Testis (tissue), 2 donors: ENCODE results near the gene OSBPL5.

Experiments
- POLR2A ChIP-seq: fragments of 450-650 bp; IDR thresholded peaks from one replicate; pipeline ENCODE4 v1.6.1; 2017; ENCODE audit warnings: antibody characterized with exemption, mild to moderate bottlenecking, moderate library complexity
- TF ChIP-seq, protein P1 (sequence below), 3 experiments: fragments of 450-650 bp in 2 of 3; fragments of 200-600 bp in 1 of 3; sonication (generic) in 1 of 3; IDR thresholded peaks; one replicate each; pipeline ENCODE4 v1.5.1; 2016 to 2019; ENCODE audit warnings: antibody characterized with exemption in 3 of 3, mild to moderate bottlenecking in 2 of 3, moderate library complexity in 1 of 3

DNA sequence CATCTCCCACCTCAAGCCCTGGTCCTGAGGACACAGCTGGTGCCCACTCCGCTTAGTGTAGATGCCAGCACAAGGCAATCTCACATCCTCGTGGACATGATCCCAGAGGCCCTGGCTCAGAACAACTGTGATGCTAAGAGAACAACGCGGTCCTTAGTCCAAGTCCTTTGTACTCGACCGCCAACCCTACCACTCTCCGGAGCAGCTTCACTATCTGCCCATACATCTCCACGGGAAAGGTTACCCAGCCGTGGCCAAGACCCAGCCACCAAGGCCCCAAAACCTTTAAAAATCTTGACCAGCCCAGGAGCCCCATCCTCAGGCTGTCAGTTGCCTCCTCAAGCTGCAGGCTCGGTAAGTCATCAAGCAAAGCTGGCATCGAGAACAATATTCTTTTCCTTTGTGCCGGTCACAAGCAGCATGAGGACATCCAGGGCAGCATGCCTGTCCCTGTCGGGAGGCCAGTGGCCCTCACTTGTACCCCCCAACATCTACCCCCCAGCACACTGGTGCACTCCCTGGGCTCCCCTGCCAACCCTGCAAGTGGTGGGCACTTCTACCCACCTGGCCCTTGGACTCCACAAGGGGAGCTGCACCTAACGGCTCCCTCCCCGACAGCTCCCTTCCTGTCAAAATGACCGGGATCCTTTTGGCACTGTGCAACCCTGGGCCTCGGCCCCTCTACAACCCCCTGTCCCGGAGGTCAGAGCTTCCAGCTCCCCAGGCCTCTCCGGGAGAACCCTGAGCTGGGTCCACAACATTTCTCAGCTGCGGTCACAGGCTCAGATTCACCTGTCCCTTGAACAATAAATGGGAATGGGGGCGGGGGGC lies 2.5 kb downstream of the OSBPL5 start:
- no peak for TF ChIP-seq POLR2A
- TF ChIP-seq, protein P1, sequence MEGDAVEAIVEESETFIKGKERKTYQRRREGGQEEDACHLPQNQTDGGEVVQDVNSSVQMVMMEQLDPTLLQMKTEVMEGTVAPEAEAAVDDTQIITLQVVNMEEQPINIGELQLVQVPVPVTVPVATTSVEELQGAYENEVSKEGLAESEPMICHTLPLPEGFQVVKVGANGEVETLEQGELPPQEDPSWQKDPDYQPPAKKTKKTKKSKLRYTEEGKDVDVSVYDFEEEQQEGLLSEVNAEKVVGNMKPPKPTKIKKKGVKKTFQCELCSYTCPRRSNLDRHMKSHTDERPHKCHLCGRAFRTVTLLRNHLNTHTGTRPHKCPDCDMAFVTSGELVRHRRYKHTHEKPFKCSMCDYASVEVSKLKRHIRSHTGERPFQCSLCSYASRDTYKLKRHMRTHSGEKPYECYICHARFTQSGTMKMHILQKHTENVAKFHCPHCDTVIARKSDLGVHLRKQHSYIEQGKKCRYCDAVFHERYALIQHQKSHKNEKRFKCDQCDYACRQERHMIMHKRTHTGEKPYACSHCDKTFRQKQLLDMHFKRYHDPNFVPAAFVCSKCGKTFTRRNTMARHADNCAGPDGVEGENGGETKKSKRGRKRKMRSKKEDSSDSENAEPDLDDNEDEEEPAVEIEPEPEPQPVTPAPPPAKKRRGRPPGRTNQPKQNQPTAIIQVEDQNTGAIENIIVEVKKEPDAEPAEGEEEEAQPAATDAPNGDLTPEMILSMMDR (IDR thresholded peaks at IDR 0.05) = no peak
